Karpas-422 (cell line): Measurements from ENCODE around the gene ZDHHC7. TPM values are rescaled to one million over a fixed set of nuclear protein-coding genes. Genes with fewer than 3 reads are reported as not detected.

ENCODE experiments used
- DNase-seq: peaks from one replicate; pipeline ENCODE4 v3.0.0-alpha.2; 2015
- H2AFZ ChIP-seq: fragments of 200-600 bp; sonication (generic); 2 replicates; pipeline ENCODE4 v1.6.1; 2014; ENCODE audit warnings: antibody characterized with exemption, low read length, mixed read lengths
- H3K27ac ChIP-seq: fragments of 200-600 bp; sonication (generic); 2 replicates; pipeline ENCODE4 v1.5.1; 2014; ENCODE audit warnings: mild to moderate bottlenecking, low read length, moderate library complexity
- H3K27me3 ChIP-seq: fragments of 200-600 bp; sonication (generic); 2 replicates; pipeline ENCODE4 v1.6.1; 2014; ENCODE audit warnings: low read length, mixed read lengths
- H3K36me3 ChIP-seq: fragments of 200-600 bp; sonication (generic); 2 replicates; pipeline ENCODE4 v1.6.1; 2014; ENCODE audit warnings: low read length, mixed read lengths; ENCODE audit not compliant: insufficient read depth
- H3K4me1 ChIP-seq: fragments of 200-600 bp; sonication (generic); 2 replicates; pipeline ENCODE4 v1.6.1; 2014; ENCODE audit warnings: mild to moderate bottlenecking, low read length, mixed read lengths
- H3K4me2 ChIP-seq: fragments of 200-600 bp; sonication (generic); 2 replicates; pipeline ENCODE4 v1.6.1; 2014; ENCODE audit warnings: low read length, low read depth, mild to moderate bottlenecking; ENCODE audit not compliant: poor library complexity, severe bottlenecking
- H3K4me3 ChIP-seq: fragments of 200-600 bp; sonication (generic); 2 replicates; pipeline ENCODE4 v1.5.1; 2014; ENCODE audit warnings: mild to moderate bottlenecking, antibody characterized with exemption, low read length, mixed read lengths
- H3K79me2 ChIP-seq: fragments of 200-600 bp; sonication (generic); 2 replicates; pipeline ENCODE4 v1.6.1; 2014; ENCODE audit warnings: mild to moderate bottlenecking, low read length, mixed read lengths
- H3K9ac ChIP-seq: fragments of 200-600 bp; sonication (generic); 2 replicates; pipeline ENCODE4 v1.6.0; 2014; ENCODE audit warnings: low read length
- H3K9me2 ChIP-seq: fragments of 200-600 bp; sonication (generic), shearing (Covaris generic); replicated peaks from 2 replicates; pipeline ENCODE4 v1.6.0; 2014; ENCODE audit warnings: mild to moderate bottlenecking, low read length, moderate library complexity; ENCODE audit not compliant: insufficient read depth
- H3K9me3 ChIP-seq: fragments of 300-700, 200-600 bp; sonication (generic); 2 replicates; pipeline ENCODE4 v1.6.1; 2014; ENCODE audit warnings: low read length, mixed read lengths
- H4K20me1 ChIP-seq: fragments of 200-600 bp; sonication (generic); 2 replicates; pipeline ENCODE4 v1.6.1; 2014; ENCODE audit warnings: mild to moderate bottlenecking, antibody characterized with exemption, low read length, low read depth; ENCODE audit not compliant: insufficient read depth
- total RNA-seq: library from RNA; depleted of rRNA; stranded (reverse); fragments of >200 nt; shearing (Covaris generic); gene quantifications from 2 replicates; pipeline ENCODE4 v1.2.3, GENCODE V29; 2014; ENCODE audit warnings: low replicate concordance

Gene ZDHHC7
- total RNA-seq, 1 experiment from 2014 or later = 22.5 TPM

DNA sequence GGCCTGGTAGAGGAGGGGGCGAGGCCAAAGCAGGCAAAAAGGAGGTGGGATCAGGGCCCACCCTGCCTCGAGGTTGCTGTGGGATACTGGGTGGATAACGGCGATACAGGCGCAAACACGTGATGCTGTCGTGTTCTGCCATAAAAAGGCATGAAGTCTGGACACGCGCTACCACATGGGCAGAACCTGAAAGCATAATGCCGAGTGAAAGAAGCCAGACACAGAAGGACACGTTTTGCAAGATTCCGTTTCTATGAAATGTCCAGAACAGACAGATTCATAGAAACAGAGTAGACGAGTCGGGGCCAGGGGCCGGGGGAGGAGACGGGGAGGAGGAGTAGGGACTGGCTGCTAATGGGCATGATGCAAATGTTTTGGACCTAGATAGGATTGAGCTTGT is 43.5 kb downstream of the ZDHHC7 start:
- H3K27me3 ChIP-seq = no peaks in the 10 kb centered on the region
- no peaks in the 10 kb centered on the region for H3K9me3 ChIP-seq
- no peak overlapping the region for H3K27ac ChIP-seq
- H3K4me1 ChIP-seq = no peaks in the 10 kb centered on the region
- H2AFZ ChIP-seq = no peak overlapping the region
- no peak overlapping the region for H3K4me3 ChIP-seq
- no peaks in the 10 kb centered on the region for H4K20me1 ChIP-seq
- no peaks in the 10 kb centered on the region for H3K79me2 ChIP-seq
- H3K9me2 ChIP-seq = no peaks in the 10 kb centered on the region
- H3K4me2 ChIP-seq = no peak overlapping the region
- no peaks in the 10 kb centered on the region for H3K36me3 ChIP-seq
- no peak for DNase-seq
- no peak overlapping the region for H3K9ac ChIP-seq

DNA sequence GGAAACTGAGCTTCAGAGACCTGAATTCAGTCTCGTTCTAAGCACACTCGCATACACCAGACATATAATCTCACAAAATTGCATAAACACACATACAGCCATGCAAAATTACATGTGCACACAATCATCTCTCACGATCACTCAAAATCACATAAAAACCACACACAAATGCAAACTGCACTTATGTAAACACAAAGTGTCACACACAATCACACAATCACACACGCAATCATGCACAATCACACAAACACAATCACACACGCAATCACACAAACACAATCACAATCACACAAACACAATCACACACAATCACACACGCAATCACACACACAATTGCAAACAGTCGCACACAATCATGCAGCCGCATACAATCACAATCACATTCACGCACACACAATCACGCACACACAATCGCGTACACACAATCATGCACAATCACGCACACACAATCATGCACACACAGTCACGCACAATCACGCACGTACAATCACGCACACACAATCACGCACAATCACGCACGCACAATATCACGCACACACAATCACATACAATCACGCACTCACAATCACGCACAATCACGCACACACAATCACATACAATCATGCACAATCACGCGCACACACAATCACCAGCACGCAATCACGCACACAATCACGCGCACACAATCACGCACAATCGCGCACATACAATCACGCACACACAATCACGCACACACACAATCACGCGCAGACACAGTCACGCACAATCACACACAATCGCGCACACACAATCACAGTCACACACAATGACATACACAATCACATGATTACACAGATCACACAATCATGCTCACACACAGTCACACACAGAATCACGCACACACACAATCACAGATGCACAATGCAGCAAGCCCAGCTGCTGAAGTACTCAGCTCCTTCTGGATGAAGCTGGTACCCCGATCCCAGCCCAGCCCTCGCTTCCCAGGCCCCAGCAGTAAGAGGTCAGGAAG is 45.6 kb downstream of the ZDHHC7 start:
- H3K27ac ChIP-seq = no peak overlapping the region
- H4K20me1 ChIP-seq = no peaks in the 10 kb centered on the region
- no peak overlapping the region for H3K9ac ChIP-seq
- no peaks in the 10 kb centered on the region for H3K9me2 ChIP-seq
- H3K36me3 ChIP-seq = no peaks in the 10 kb centered on the region
- no peaks in the 10 kb centered on the region for H3K79me2 ChIP-seq
- no peaks in the 10 kb centered on the region for H3K4me1 ChIP-seq
- no peak for DNase-seq
- H3K9me3 ChIP-seq = no peaks in the 10 kb centered on the region
- no peak overlapping the region for H2AFZ ChIP-seq
- H3K27me3 ChIP-seq = no peaks in the 10 kb centered on the region
- H3K4me3 ChIP-seq = no peak overlapping the region
- no peak overlapping the region for H3K4me2 ChIP-seq

DNA sequence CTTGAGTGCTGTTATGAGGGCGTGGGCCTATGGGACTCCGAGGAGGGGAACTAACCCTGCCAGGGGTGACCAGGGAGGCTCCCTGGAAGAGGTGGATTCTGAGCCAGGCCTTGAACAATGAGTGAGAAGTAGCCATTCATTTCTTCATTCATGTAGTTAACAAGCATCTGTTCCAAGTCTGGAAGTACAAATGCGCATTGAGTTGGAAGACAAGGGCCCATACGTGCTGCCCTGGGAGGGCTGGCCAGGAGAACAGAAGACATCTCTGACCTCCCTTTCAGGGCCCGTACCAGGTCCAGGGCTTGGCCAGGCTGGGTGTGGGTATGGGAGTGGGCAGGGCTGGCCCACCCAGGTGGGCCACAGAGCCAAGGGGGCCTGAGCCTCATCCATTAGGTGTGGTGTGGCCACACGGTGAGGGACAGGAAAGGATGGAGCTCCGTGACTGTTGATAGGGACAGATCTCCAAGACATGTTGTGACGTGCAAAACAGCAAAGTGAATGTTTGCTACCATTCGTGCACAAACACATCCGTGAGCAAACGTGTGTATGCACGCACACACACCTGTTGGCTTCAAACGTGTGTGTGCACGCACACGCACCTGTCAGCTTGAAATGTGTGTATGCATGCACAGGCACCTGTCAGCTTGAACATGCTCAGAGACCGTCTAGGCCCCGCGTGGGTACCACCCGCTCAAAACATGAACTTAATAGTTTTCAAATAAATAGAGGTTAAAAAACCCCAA is 46.8 kb downstream of the ZDHHC7 start:
- H2AFZ ChIP-seq = no peak overlapping the region
- no peaks in the 10 kb centered on the region for H3K4me1 ChIP-seq
- no peak overlapping the region for H3K4me2 ChIP-seq
- H3K9ac ChIP-seq = no peak overlapping the region
- no peaks in the 10 kb centered on the region for H3K9me2 ChIP-seq
- no peak overlapping the region for H3K27ac ChIP-seq
- H3K9me3 ChIP-seq = no peaks in the 10 kb centered on the region
- no peak overlapping the region for H3K4me3 ChIP-seq
- H4K20me1 ChIP-seq = no peaks in the 10 kb centered on the region
- DNase-seq = no peak
- H3K27me3 ChIP-seq = no peaks in the 10 kb centered on the region
- H3K36me3 ChIP-seq = no peaks in the 10 kb centered on the region
- no peaks in the 10 kb centered on the region for H3K79me2 ChIP-seq

DNA sequence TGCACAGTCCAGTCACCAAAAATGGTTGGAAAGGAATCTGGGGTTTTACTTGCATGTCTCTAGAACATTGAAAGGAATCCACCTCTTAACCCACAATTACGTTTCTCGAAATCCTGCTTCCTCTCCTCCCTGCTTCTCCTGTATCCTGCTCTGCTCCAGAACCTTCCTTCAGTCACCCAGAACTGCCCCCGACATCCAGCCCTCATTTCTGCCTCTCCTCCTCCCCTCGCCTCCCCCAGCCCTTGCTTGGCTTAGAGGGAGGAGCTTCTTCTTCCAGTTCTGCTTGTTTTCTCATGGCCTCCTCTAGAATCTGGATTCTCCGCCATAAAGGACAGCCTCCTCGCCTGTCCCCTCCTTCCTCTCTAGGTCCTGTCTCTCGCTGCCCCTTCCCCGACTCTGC is 48.3 kb downstream of the ZDHHC7 start:
- no peaks in the 10 kb centered on the region for H3K4me1 ChIP-seq
- H3K27ac ChIP-seq = no peak overlapping the region
- no peaks in the 10 kb centered on the region for H3K79me2 ChIP-seq
- no peaks in the 10 kb centered on the region for H3K9me3 ChIP-seq
- H3K36me3 ChIP-seq = no peaks in the 10 kb centered on the region
- no peaks in the 10 kb centered on the region for H3K27me3 ChIP-seq
- no peak overlapping the region for H3K4me3 ChIP-seq
- H3K4me2 ChIP-seq = no peak overlapping the region
- no peak overlapping the region for H3K9ac ChIP-seq
- DNase-seq = no peak
- H2AFZ ChIP-seq = no peak overlapping the region
- H4K20me1 ChIP-seq = no peaks in the 10 kb centered on the region
- no peaks in the 10 kb centered on the region for H3K9me2 ChIP-seq

DNA sequence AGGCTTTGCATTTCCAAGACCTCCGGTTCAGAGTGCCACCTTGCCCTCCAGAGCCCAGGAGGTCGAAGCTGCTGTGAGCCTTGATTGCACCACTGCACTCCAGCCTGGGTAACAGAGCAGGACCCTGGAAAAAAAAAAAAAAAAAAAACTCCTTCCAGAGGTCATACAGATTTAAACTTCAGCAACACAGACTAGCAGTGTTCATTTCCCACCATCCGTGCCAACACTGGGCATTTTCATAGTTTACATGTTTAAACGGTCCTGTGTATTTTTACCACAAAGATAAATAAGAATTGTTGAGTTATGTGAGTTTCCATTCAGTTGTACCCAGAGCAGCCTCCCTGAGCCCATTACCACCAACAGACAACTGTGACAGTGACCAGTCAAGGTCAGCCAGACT is 50.4 kb downstream of the ZDHHC7 start:
- Histone ChIP-seq H3K4me1 (no peaks in the 10 kb centered on the region), H3K9ac (no peak overlapping the region), H3K36me3 (no peaks in the 10 kb centered on the region), H3K27me3 (no peaks in the 10 kb centered on the region), H3K4me2 (no peak overlapping the region), H3K27ac (no peak overlapping the region), H2AFZ (no peak overlapping the region), H3K9me3 (no peaks in the 10 kb centered on the region), H3K9me2 (no peaks in the 10 kb centered on the region), H3K4me3 (no peak overlapping the region), H3K79me2 (no peaks in the 10 kb centered on the region), H4K20me1 (no peaks in the 10 kb centered on the region)
- DNase-seq = no peak

DNA sequence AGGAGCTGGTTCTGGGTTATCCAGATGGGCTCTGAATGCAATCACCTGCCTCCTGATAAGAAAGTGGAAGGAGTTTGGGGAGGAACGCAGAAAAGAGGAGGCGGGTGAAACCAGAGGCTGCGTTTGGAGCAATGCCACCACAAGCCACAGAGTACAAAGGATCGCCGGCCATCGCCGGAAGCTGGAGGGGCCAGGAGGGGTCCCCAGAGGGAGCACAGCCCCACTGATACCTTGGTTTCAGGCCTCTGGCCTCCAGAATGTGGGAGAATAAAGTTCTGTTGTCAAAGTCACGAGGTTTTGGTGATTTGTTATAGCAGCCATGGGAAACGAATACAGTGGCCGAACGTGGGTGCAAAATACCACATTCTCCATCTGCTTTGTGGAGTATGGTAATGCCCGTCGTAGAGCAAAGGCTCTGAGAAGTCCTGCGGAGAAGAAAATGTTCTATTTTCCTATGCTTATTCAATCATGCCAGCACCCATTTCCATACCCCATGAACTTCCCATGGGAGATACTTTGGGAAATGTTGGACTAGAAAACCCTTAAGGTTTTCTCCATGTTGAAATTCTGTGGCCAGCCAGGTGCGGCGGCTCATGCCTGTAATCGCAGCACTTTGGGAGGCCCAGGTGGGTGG is 51.4 kb downstream of the ZDHHC7 start:
- Histone ChIP-seq H3K9me2 (no peaks in the 10 kb centered on the region), H3K36me3 (no peaks in the 10 kb centered on the region), H3K27me3 (no peaks in the 10 kb centered on the region), H3K4me2 (no peak overlapping the region), H3K9ac (no peak overlapping the region), H3K4me3 (no peak overlapping the region), H2AFZ (no peak overlapping the region), H3K4me1 (no peaks in the 10 kb centered on the region), H3K27ac (no peak overlapping the region), H3K79me2 (no peaks in the 10 kb centered on the region), H4K20me1 (no peaks in the 10 kb centered on the region), H3K9me3 (no peaks in the 10 kb centered on the region)
- no peak for DNase-seq

DNA sequence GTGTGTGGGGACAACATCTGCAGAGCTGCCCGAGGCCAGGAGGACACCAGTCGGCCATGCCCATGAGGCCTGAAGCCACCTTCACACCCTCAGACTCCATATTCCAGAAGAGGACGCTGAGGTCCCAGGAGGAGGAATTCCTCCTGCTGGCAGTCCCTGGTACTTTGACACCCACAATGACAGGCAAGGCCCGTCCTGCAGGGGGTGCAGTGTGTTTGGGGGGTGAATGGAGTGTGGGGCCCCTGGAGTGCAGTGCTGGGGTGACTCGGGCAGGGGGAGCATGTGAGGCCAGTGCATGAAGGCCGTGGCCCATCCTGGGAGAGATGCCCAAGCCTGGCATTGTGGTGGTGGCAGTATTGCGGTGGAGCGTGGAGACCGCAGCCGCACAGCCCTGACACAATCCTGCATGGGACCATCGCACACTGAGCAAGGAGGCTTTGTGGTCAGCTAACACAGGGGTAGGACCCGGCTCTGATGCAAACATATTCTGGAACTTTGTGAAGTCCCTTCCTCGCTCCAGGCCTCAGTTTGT is 52.2 kb downstream of the ZDHHC7 start:
- Histone ChIP-seq H2AFZ (no peak overlapping the region), H3K27ac (no peak overlapping the region), H3K4me2 (no peak overlapping the region), H3K4me3 (no peak overlapping the region), H3K36me3 (no peaks in the 10 kb centered on the region), H3K4me1 (no peaks in the 10 kb centered on the region), H3K9ac (no peak overlapping the region), H4K20me1 (no peaks in the 10 kb centered on the region), H3K9me3 (no peaks in the 10 kb centered on the region), H3K9me2 (no peaks in the 10 kb centered on the region), H3K79me2 (no peaks in the 10 kb centered on the region), H3K27me3 (no peaks in the 10 kb centered on the region)
- DNase-seq = peak; percentile 66

DNA sequence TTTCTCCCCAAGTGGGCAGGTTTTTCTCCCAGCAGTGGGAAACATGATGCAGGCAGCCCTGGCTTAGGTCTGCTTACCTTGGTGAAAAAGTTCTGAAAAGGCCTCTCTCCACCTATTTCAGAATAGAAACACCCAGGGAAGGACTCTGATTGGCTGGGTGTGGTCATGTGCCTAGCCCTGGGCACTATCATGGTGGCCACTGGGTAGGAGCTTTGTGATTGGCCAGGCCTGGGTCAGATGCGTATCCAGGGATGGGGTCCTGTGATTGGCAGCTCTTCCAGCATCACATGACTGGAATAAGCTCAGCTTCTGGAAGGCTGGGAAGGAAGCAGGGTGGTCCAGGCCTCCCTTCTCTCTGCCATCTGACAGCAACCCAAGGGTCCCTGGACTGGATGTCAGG is 53.5 kb downstream of the ZDHHC7 start:
- Histone ChIP-seq H3K27ac (no peak overlapping the region), H3K36me3 (no peaks in the 10 kb centered on the region), H2AFZ (no peak overlapping the region), H3K9me2 (no peaks in the 10 kb centered on the region), H4K20me1 (no peaks in the 10 kb centered on the region), H3K4me2 (no peak overlapping the region), H3K4me1 (no peaks in the 10 kb centered on the region), H3K27me3 (no peaks in the 10 kb centered on the region), H3K9ac (no peak overlapping the region), H3K4me3 (no peak overlapping the region), H3K9me3 (no peaks in the 10 kb centered on the region), H3K79me2 (no peaks in the 10 kb centered on the region)
- no peak for DNase-seq
